Cardiac septum (tissue), 1 donor: ENCODE measurements around the gene ANKRD27. TPM values are rescaled to one million over a fixed set of nuclear protein-coding genes. Genes with fewer than 3 reads are reported as not detected.

ENCODE experiments used
- DNase-seq: peaks from one replicate; pipeline ENCODE4 v3.0.0-alpha.2; 2020; ENCODE audit warnings: low spot score
- intact Hi-C: fragments of 100-400 bp; cut with DNase I; formaldehyde crosslinking; loops from one replicate; pipeline ENCODE4 v1.14.0; 2022
- total RNA-seq: library from RNA; stranded (reverse); fragmentation: NEBNext Ultra II Directional; extraction: Animal tissue kit (Norgen Biotek cat#: 25700); gene quantifications from one replicate; pipeline ENCODE4 v1.2.1, GENCODE V29; 2021
- donor health status: DM: no; HTN: no; CAD: no.

Gene ANKRD27
- total RNA-seq, 1 donor from 2014 or later = 24.7 TPM

DNA sequence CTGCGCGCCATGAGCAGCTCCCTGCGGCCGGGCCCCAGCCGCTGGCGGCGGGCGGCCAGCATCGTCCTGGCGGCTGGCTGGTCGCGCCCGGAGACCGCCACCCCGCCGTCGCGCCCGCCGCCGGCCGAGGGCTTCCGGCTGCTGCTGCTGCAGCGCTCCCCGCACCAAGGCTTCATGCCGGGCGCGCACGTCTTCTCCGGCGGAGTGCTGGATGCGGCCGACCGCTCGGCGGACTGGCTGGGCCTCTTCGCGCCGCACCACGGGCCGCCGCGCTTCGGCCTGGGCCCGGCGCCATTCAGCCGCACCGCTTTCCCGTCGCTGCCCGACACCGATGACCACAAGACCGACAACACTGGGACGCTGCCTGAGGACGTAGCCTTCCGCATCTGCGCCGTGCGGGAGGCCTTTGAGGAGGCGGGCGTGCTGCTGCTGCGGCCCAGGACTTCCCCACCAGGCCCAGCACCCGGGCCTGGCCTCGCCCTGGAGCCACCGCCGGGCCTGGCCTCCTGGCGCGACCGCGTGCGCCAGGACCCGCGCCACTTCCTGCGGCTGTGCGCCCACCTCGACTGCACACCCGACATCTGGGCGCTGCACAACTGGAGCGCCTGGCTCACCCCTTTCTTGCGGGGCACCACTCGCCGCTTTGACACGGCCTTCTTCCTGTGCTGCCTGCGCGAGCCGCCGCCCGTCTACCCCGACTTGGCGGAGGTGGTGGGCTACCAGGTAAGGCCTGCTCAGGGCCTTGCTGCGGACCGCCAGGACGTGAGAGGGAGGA, 17.2 kb upstream of the ANKRD27 start:
- DNase-seq = peak; percentile 91
- intact Hi-C loops = loop anchor here (2.0 kb wide), 1 partner anchor 17 kb away; the partner anchor contains the start of genes ANKRD27 and RGS9BP

GRCh38 chr19:32691291-32691951, 16.4 kb upstream of the ANKRD27 start, which contains the start of gene NUDT19:
Gene NUDT19, plus strand, starts transcription at chr19:32691821. Its CDS starts 140 bp downstream, at chr19:32691961.
- intact Hi-C loops = loop anchor here (2.0 kb wide), 1 partner anchor 17 kb away; the partner anchor contains the start of genes ANKRD27 and RGS9BP
- DNase-seq = peak; percentile 89

GRCh38 chr19:32688311-32688710, 13.3 kb upstream of the ANKRD27 start:
- DNase-seq = no peak

DNA sequence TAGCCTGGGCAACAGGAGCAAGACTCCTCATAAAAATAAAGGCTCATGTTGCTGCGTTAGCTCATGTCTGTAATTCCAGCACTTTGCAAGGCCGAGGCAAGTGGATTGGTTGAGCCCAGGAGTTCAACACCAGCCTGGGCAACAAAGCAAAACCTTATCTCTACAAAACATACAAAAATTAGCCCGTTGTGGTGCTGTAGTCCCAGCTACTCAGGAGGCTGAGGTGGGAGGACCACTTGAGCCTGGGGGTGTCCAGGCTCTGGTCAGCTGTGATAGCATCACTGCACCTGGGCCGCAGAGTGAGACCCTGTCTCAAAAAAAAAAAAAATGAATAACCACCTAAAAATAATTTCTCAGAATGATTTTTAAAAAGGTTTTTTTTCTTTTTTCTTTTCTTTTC, 12.7 kb upstream of the ANKRD27 start:
- intact Hi-C loops = no loop called here
- DNase-seq = no peak

More at GRCh38 chr19:32688311-32688710, 13.3 kb upstream of the ANKRD27 start:
- intact Hi-C loops = no loop called here

GRCh38 chr19:32686847-32687475, 12.0 kb upstream of the ANKRD27 start:
- intact Hi-C loops = no loop called here
- no peak for DNase-seq

DNA sequence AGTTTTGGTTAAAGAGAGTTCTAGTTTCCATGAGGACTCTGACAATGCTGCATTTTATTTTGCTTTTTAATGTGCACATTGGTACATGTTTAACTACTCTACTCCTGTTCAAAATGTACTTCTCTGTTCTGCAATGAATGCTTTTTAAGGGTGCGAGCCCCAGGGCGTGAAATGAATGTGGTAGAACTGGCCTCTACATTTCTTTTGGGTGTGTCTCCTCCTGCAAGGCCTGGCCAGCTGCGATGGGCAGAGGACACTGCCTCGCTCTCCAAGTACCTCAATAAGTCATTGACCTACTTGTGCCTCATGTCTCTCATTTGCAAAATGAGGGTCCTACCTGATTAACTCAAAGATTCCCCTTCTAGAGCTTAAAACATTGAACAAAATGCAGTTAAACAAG, 7.3 kb upstream of the ANKRD27 start:
- DNase-seq = no peak
- intact Hi-C loops = no loop called here

- no peak for DNase-seq
- intact Hi-C loops = no loop called here
Measured at GRCh38 chr19:32680986-32681385, 6.0 kb upstream of the ANKRD27 start.

GRCh38 chr19:32677657-32678056, 2.7 kb upstream of the ANKRD27 start:
- no peak for DNase-seq
- intact Hi-C loops = no loop called here

DNA sequence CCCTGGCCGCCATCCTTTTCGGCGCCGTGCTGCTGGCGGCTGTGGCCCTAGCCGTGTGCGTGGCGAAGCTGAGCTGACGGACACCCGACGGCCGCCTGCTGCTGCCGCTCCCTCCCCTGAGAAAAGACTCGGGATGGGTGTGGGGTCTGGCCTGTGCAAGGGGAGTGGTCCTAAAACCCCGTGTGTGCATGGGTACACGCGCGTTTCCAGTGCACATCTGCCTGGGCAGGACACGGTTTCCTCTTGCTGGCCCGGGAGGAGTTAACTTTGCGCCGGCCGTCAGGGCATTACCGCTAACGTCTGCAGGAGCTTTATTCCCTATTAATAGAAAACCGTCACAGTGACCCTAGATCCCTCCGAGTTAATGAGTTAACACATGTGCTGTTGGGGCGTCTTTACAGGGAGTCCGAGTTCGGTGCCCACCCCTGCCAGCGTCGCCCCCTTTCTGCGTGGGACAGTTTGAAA, 1.9 kb upstream of the ANKRD27 start:
- intact Hi-C loops = no loop called here
- DNase-seq = no peak

DNA sequence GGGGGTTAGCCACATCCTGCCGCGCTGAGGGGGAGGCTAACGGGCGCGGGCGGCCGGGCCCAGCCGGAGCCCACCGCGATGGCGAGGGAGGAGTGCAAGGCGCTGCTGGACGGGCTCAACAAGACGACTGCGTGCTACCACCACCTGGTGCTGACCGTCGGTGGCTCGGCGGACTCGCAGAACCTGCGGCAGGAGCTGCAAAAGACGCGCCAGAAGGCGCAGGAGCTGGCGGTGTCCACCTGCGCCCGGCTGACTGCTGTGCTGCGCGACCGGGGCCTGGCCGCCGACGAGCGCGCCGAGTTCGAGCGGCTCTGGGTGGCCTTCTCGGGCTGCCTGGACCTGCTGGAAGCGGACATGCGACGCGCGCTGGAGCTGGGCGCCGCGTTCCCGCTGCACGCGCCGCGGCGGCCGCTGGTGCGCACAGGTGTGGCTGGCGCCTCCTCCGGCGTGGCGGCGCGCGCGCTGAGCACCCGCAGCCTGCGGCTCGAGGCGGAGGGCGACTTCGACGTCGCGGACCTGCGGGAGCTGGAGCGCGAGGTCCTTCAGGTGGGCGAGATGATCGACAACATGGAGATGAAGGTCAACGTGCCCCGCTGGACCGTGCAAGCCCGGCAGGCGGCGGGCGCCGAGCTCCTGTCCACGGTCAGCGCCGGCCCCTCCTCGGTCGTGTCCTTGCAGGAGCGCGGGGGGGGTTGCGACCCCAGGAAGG, 1.4 kb upstream of the ANKRD27 start:
- no peak for DNase-seq
- intact Hi-C loops = no loop called here

GRCh38 chr19:32675720-32676185, 773 bp upstream of the ANKRD27 start, which contains the start of gene RGS9BP:
Gene RGS9BP, plus strand, starts transcription at chr19:32675848. Its CDS starts 416 bp downstream, at chr19:32676264.
- peak; percentile 88 for DNase-seq
- intact Hi-C loops = loop anchor here (2.0 kb wide), 1 partner anchor 15 kb away; the partner anchor contains the start of gene NUDT19

- no peak for DNase-seq
- intact Hi-C loops = loop anchor here (2.0 kb wide), 1 partner anchor 16 kb away; the partner anchor contains the start of gene NUDT19
Measured at GRCh38 chr19:32674153-32674930, 638 bp downstream of the ANKRD27 start.

- intact Hi-C loops = no loop called here
- no peak for DNase-seq
Measured at GRCh38 chr19:32673573-32673972, 1.4 kb downstream of the ANKRD27 start.

- no peak for DNase-seq
- intact Hi-C loops = no loop called here
Measured at GRCh38 chr19:32672841-32673240, 2.1 kb downstream of the ANKRD27 start.

DNA sequence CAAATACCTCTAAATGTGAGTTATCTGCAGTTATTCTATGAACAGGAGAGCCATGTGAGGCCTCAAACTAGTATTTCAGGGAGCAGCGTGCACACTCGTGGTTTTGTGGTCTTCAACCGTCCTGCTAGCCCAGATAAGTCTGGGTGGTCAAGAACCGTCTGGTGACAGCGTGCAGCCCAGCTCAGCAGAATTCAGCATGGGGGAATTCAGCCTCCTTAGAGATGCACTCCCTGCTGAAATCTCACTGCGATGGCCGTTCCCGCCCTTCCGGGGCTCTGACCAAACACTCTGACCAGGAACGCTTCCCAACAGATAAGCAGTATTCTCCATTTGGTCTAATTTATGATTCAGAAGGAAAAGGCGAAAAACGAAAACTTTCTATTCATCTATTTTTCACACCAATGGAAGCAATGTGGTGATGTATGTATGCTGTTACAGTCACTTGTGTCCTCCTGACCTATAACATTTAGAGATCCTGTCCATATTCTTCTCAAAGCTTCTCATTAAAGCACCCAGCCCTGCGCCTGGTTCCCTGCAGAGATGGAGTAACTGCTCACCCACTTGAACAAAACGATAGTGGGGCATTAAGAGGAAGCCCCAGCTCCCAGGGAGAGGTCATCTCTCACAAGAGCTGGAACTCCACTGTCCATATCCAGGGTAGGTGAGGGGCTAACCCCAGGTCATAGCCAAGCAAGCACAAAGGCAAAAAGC, 2.9 kb downstream of the ANKRD27 start:
- intact Hi-C loops = no loop called here
- no peak for DNase-seq

DNA sequence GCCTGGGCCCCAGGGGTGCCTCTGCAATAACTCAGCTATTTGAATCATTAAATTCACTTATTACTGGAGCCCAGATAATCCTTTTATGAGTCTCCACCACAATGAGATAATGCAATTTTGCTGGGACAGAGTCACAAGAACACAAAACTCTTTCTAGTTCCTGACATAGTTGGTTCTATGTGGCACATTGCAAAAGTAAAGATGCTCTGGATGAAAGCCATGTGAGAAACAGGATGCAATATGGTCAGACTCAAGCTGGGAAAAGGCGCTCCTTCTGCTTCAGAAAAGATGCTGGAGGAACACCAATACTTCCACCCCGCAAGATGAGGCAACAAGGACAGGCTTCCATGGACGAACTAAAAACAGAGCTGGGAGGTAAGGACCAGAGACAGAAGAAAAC, 5.7 kb downstream of the ANKRD27 start:
- intact Hi-C loops = no loop called here

DNA sequence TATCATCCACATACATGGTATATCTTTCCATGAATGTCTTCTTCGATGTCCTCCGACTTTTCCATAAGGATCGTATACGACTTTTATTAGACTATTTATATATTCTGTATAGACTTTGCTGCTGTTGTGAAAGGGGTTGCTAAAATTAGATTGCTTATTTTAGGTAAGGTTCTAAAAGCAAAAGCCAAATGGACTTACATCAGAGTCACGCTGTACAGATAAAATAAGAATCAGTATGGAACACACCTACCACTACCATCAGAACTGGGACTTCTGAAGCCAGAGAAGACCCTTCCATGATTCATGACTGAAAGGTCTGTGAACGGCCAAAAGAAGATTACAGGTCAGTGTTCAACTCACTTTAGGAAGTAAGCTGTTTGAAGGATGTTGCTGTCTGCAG, 8.9 kb downstream of the ANKRD27 start:
- intact Hi-C loops = no loop called here
- DNase-seq = no peak

More for the DNA sequence above, 5.7 kb downstream of the ANKRD27 start:
- no peak for DNase-seq

DNA sequence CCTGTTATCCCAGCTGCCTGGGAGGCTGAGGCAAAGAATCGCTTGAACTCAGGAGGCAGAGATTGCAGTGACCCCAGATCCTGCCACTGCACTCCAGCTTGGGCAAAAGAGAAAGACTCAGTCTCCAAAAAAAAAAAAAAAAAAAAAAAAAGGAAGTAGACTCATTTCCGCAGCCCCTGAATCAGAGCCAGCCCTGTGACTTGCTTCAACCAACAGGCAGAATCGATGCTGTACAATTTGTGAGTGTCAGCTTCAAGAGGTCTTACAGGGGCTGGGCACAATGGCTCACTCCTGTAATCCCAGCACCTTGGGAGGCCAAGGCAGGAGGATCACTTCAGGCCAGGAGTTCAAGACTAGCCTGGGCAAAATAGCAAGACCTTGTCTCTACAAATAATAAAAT, 12.8 kb downstream of the ANKRD27 start:
- intact Hi-C loops = no loop called here
- no peak for DNase-seq
